ENCODE data around the gene CD84. TPM values are rescaled to one million over a fixed set of nuclear protein-coding genes. Genes with fewer than 3 reads are reported as not detected.

Gene CD84
- polyA plus RNA-seq, 3 donors: 14.5 to 33.5 (median 31.8) TPM

DNA sequence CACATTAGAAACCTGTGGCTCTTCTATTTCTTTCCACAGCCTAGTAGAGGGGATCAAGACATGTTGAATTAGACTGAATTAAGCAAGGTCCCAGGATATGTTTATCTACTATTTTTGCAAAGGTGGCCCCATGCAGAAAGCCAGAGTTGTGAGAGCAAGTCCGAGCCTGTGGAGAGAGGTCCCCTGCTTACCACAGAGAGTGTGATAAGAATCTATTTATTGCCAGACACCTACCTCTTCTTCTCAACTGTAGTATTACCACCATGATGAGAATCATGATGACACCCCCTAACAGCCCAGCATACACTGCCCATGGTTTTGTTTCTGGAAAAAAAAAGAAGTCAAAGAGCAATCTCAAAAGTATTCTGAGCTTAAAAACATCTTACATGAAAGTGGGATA lies 44.6 kb upstream of the CD84 start:
- Histone ChIP-seq H3K36me3 (replicated peaks in 1 of 2; ENCODE audit: control insufficient read depth in 1 of 2, insufficient read depth in 2 of 2, low read length in 2 of 2) (no peaks in the 10 kb centered on the region), H3K27me3 (ENCODE audit: control insufficient read depth in 2 of 2, insufficient read depth in 2 of 2, low read length in 2 of 2) (no peaks in the 10 kb centered on the region), H3K4me2 (replicated peaks; ENCODE audit: extremely low read depth, low read length, poor library complexity, severe bottlenecking) (no peak overlapping the region), H3K79me2 (ENCODE audit: insufficient read depth, low read length) (no peaks in the 10 kb centered on the region), H3K9me3 (replicated peaks in 1 of 2; ENCODE audit: control insufficient read depth in 1 of 2, insufficient read depth in 1 of 2, low read length in 2 of 2) (no peaks in the 10 kb centered on the region), H3K27ac (ENCODE audit: low read depth in 1 of 2, low read length in 2 of 2) (no peak overlapping the region), H3K4me3 (replicated peaks in 1 of 3; ENCODE audit: low read depth in 2 of 3, low read length in 3 of 3) (no peak overlapping the region), H2AFZ (ENCODE audit: insufficient read depth, low read depth, low read length, poor library complexity, severe bottlenecking) (no peak overlapping the region), H3K9ac (ENCODE audit: insufficient read depth, low read length, poor library complexity, severe bottlenecking) (no peak overlapping the region), H4K20me1 (ENCODE audit: insufficient read depth, low read length) (no peaks in the 10 kb centered on the region), H3K4me1 (ENCODE audit: control insufficient read depth in 1 of 2, insufficient read depth in 2 of 2, low read length in 2 of 2) (peaks cover 24 to 30% of the 10 kb centered on the region in 2 donors)
- Mint-ChIP-seq H3K4me1 (peaks cover 39% of the 10 kb centered on the region), H3K9me3 (peaks cover 0 to 5% (median 1%) of the 10 kb centered on the region in 7 donors), H3K36me3 (no peaks in the 10 kb centered on the region), H3K27me3 (ENCODE audit: low read depth in 3 of 3) (peaks cover 0 to 3% (median 0%) of the 10 kb centered on the region in 3 donors), H3K4me3 (no peak overlapping the region), H3K27ac (no peak overlapping the region)
- WGBS (ENCODE audit: insufficient coverage): no CpG with 5 or more reads among the region's 1 CpG
- no peak for DNase-seq
- intact Hi-C loops (cut with micrococcal nuclease): no loop called here
- TF ChIP-seq, protein P1, sequence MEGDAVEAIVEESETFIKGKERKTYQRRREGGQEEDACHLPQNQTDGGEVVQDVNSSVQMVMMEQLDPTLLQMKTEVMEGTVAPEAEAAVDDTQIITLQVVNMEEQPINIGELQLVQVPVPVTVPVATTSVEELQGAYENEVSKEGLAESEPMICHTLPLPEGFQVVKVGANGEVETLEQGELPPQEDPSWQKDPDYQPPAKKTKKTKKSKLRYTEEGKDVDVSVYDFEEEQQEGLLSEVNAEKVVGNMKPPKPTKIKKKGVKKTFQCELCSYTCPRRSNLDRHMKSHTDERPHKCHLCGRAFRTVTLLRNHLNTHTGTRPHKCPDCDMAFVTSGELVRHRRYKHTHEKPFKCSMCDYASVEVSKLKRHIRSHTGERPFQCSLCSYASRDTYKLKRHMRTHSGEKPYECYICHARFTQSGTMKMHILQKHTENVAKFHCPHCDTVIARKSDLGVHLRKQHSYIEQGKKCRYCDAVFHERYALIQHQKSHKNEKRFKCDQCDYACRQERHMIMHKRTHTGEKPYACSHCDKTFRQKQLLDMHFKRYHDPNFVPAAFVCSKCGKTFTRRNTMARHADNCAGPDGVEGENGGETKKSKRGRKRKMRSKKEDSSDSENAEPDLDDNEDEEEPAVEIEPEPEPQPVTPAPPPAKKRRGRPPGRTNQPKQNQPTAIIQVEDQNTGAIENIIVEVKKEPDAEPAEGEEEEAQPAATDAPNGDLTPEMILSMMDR (IDR thresholded peaks at IDR 0.05): no peak

DNA sequence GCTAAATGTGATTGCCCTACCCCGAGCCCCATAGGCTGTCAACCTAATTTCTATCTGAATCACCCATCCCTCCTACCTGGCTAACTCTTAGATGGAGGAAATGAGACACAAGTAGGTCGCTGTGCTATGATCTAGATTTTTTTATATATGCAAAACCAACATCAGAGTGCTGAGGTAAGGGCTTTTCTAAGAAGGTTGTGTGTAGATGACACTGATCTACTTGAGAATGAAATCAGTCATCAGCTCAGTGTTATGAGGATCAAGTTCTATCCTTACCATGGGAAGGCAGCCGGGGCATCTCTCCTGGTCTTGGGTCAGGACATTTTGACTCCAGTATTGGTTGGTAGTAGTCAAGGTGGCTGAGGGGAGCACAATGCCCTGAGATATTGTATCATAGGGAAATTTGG lies 43.9 kb upstream of the CD84 start:
- 100% methylated on average over 1 of the region's 3 CpGs for WGBS (ENCODE audit: insufficient coverage)
- Histone ChIP-seq H3K4me1 (ENCODE audit: control insufficient read depth in 1 of 2, insufficient read depth in 2 of 2, low read length in 2 of 2) (peaks cover 24 to 29% of the 10 kb centered on the region in 2 donors), H4K20me1 (ENCODE audit: insufficient read depth, low read length) (no peaks in the 10 kb centered on the region), H2AFZ (ENCODE audit: insufficient read depth, low read depth, low read length, poor library complexity, severe bottlenecking) (no peak overlapping the region), H3K9ac (ENCODE audit: insufficient read depth, low read length, poor library complexity, severe bottlenecking) (no peak overlapping the region), H3K9me3 (replicated peaks in 1 of 2; ENCODE audit: control insufficient read depth in 1 of 2, insufficient read depth in 1 of 2, low read length in 2 of 2) (no peaks in the 10 kb centered on the region), H3K79me2 (ENCODE audit: insufficient read depth, low read length) (no peaks in the 10 kb centered on the region), H3K36me3 (replicated peaks in 1 of 2; ENCODE audit: control insufficient read depth in 1 of 2, insufficient read depth in 2 of 2, low read length in 2 of 2) (no peaks in the 10 kb centered on the region), H3K4me3 (replicated peaks in 1 of 3; ENCODE audit: low read depth in 2 of 3, low read length in 3 of 3) (no peak overlapping the region), H3K4me2 (replicated peaks; ENCODE audit: extremely low read depth, low read length, poor library complexity, severe bottlenecking) (no peak overlapping the region), H3K27ac (ENCODE audit: low read depth in 1 of 2, low read length in 2 of 2) (no peak overlapping the region), H3K27me3 (ENCODE audit: control insufficient read depth in 2 of 2, insufficient read depth in 2 of 2, low read length in 2 of 2) (no peaks in the 10 kb centered on the region)
- H3K4me3 Mint-ChIP-seq: no peak overlapping the region
- intact Hi-C loops (cut with micrococcal nuclease): no loop called here
- H3K27ac Mint-ChIP-seq: peak overlapping the region in 1 of 7 donors; percentile 21
- peaks cover 36% of the 10 kb centered on the region for H3K4me1 Mint-ChIP-seq
- peaks cover 0 to 5% (median 2%) of the 10 kb centered on the region in 7 donors for H3K9me3 Mint-ChIP-seq
- no peaks in the 10 kb centered on the region for H3K36me3 Mint-ChIP-seq
- peaks cover 0 to 3% (median 0%) of the 10 kb centered on the region in 3 donors for H3K27me3 Mint-ChIP-seq (ENCODE audit: low read depth in 3 of 3)
- TF ChIP-seq, protein P1 (IDR thresholded peaks at IDR 0.05): no peak
- no peak for DNase-seq

Data from CD14-positive monocyte (primary cell).